ENCODE results near the gene FKBP1A.
A peak's percentile ranks its signal among the peaks of the same experiment; 100 is the strongest.

FKBP1A gene

GRCh38 chr20:1360094-1360846 lies 32.6 kb downstream of the FKBP1A start:
- H3K9ac ChIP-seq (ENCODE audit: low read depth, low read length): no peak overlapping the region
- peaks cover 30% of the 10 kb centered on the region for H3K4me1 ChIP-seq (ENCODE audit: insufficient read depth, low read length)
- ATAC-seq (ENCODE audit: insufficient read depth, low read depth) (no peak), DNase-seq (no peak)
- no peaks in the 10 kb centered on the region for H3K27me3 ChIP-seq (ENCODE audit: insufficient read depth, low read length, poor library complexity)
- no peak overlapping the region for H3K4me3 ChIP-seq (ENCODE audit: low read depth in 1 of 2, low read length in 2 of 2)
- peaks cover 29% of the 10 kb centered on the region; the same call in 1 of the 2 replicates for H4K20me1 ChIP-seq (ENCODE audit: insufficient read depth, low read length)
- no peak overlapping the region for H2AFZ ChIP-seq (ENCODE audit: low read depth, low read length)
- TF ChIP-seq EZH2 (IDR thresholded peaks at IDR 0.05; ENCODE audit: borderline replicate concordance, low read depth, low read length, severe bottlenecking) (no peak), CTCF (IDR thresholded peaks at IDR 0.05; ENCODE audit: borderline replicate concordance, extremely low read depth, low read length, poor library complexity, severe bottlenecking) (peak; percentile 17)
- peaks cover 53% of the 10 kb centered on the region for H3K79me2 ChIP-seq (ENCODE audit: insufficient read depth, low read length)
- peaks cover 61% of the 10 kb centered on the region for H3K36me3 ChIP-seq (ENCODE audit: insufficient read depth, low read length)
- H3K27ac ChIP-seq (ENCODE audit: low read length): no peak overlapping the region
- no peaks in the 10 kb centered on the region for H3K9me3 ChIP-seq (ENCODE audit: insufficient read depth, low read length, severe bottlenecking)
- H3K4me2 ChIP-seq (ENCODE audit: insufficient read depth, low read length): no peak overlapping the region

- no peaks in the 10 kb centered on the region for H3K9me3 ChIP-seq (ENCODE audit: insufficient read depth, low read length, severe bottlenecking)
- H3K4me3 ChIP-seq (ENCODE audit: low read depth in 1 of 2, low read length in 2 of 2): no peak overlapping the region
- ATAC-seq (ENCODE audit: insufficient read depth, low read depth) (peak; percentile 74), DNase-seq (peak; percentile 21)
- no peaks in the 10 kb centered on the region for H3K27me3 ChIP-seq (ENCODE audit: insufficient read depth, low read length, poor library complexity)
- H3K4me2 ChIP-seq (ENCODE audit: insufficient read depth, low read length): no peak overlapping the region
- no peak overlapping the region for H3K27ac ChIP-seq (ENCODE audit: low read length)
- peaks cover 25% of the 10 kb centered on the region; the same call in 1 of the 2 replicates for H4K20me1 ChIP-seq (ENCODE audit: insufficient read depth, low read length)
- no peak overlapping the region for H3K9ac ChIP-seq (ENCODE audit: low read depth, low read length)
- TF ChIP-seq CTCF (IDR thresholded peaks at IDR 0.05; ENCODE audit: borderline replicate concordance, extremely low read depth, low read length, poor library complexity, severe bottlenecking): no peak
- no peak for TF ChIP-seq EZH2 (IDR thresholded peaks at IDR 0.05; ENCODE audit: borderline replicate concordance, low read depth, low read length, severe bottlenecking)
- H3K79me2 ChIP-seq (ENCODE audit: insufficient read depth, low read length): peaks cover 57% of the 10 kb centered on the region
- H3K36me3 ChIP-seq (ENCODE audit: insufficient read depth, low read length): peaks cover 72% of the 10 kb centered on the region
- H2AFZ ChIP-seq (ENCODE audit: low read depth, low read length): no peak overlapping the region
- H3K4me1 ChIP-seq (ENCODE audit: insufficient read depth, low read length): peaks cover 8% of the 10 kb centered on the region
These were observed 34.8 kb downstream of the FKBP1A start for GRCh38 chr20:1357921-1358671.

GRCh38 chr20:1353956-1354355 lies 38.9 kb downstream of the FKBP1A start:
- Histone ChIP-seq H3K9ac (ENCODE audit: low read depth, low read length) (no peak overlapping the region), H3K4me1 (ENCODE audit: insufficient read depth, low read length) (0 out of 2 replicates have a peak, but pooled peaks cover 3% of the 10 kb centered on the region), H3K9me3 (ENCODE audit: insufficient read depth, low read length, severe bottlenecking) (peaks cover 3% of the 10 kb centered on the region), H3K27ac (ENCODE audit: low read length) (no peak overlapping the region), H2AFZ (ENCODE audit: low read depth, low read length) (no peak overlapping the region), H3K4me3 (ENCODE audit: low read depth in 1 of 2, low read length in 2 of 2) (no peak overlapping the region), H3K27me3 (ENCODE audit: insufficient read depth, low read length, poor library complexity) (no peaks in the 10 kb centered on the region), H3K79me2 (ENCODE audit: insufficient read depth, low read length) (peaks cover 39% of the 10 kb centered on the region), H4K20me1 (ENCODE audit: insufficient read depth, low read length) (peaks cover 7% of the 10 kb centered on the region; the same call in 1 of the 2 replicates), H3K36me3 (ENCODE audit: insufficient read depth, low read length) (peaks cover 38% of the 10 kb centered on the region), H3K4me2 (ENCODE audit: insufficient read depth, low read length) (no peak overlapping the region)
- DNase-seq: no peak
- no peak for TF ChIP-seq CTCF (IDR thresholded peaks at IDR 0.05; ENCODE audit: borderline replicate concordance, extremely low read depth, low read length, poor library complexity, severe bottlenecking)
- TF ChIP-seq EZH2 (IDR thresholded peaks at IDR 0.05; ENCODE audit: borderline replicate concordance, low read depth, low read length, severe bottlenecking): no peak
- no peak for ATAC-seq (ENCODE audit: insufficient read depth, low read depth)

Data from DND-41 (cell line).